ENCODE results near the gene CCDC178.

DNA sequence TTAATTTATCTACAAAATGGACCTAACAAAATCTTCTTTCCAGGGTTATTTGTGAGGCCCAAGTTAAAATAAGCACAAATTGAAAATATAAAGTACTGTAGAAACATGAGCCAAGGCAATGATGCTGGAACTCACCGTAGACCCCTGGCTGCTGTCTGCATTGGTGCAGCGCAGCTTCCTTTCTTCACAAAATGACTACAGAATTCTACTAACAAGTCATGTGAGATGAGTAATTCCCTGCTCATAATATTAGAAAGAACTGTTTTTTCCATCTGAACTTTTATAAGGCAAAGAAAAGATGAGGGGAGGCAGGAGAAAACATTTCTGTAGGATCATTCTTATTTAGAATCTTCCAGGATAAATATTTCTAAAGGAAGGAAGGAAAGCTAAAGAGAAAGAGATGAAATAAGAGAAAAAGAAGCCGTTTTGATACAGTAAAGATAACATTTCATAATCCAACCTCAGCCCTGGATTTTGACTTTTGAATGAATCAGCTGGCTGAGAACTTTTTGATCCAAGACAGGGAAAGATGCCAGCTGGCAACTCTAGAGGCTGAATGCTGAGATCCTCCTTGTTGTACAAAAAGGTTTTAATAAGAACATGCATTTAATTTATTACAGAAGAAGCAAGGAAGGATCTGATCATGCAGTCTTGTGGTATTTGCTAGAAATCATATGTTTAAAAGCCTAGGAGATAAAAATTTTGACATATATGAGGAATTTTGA, 483.8 kb downstream of the CCDC178 start:
- TF ChIP-seq CTCF (IDR thresholded peaks at IDR 0.05) (no peak), POLR2A (IDR thresholded peaks at IDR 0.05) (no peak)
